Activated CD8-positive, alpha-beta memory T cell treated with anti-CD3 and anti-CD28 coated beads, Interleukin-2, amount 50 U/mL, for 48 hours (primary cell): ENCODE results near the gene PRSS33.

Experiments
- DNase-seq: peaks from one replicate; pipeline ENCODE4 v3.0.0-alpha.2; 2020

Gene PRSS33

DNA sequence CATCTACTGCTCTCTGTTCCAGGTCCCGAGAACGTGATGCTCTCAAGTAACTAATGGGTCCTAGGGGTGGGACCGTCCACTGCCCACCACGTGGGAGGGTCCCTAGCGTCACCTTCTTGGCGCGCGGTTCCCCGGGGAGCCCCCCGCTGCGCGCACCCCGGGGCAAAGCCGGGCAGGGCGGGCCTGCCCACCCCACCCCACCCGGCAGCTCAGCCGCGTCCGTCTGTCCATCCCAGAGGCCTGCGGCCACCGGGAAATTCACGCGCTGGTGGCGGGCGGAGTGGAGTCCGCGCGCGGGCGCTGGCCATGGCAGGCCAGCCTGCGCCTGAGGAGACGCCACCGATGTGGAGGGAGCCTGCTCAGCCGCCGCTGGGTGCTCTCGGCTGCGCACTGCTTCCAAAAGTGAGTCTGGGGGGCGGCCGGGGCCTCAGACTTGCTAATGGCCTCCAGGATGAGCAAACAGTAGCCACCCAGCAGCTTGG is 11.4 kb upstream of the PRSS33 start:
- DNase-seq, result no peak

DNA sequence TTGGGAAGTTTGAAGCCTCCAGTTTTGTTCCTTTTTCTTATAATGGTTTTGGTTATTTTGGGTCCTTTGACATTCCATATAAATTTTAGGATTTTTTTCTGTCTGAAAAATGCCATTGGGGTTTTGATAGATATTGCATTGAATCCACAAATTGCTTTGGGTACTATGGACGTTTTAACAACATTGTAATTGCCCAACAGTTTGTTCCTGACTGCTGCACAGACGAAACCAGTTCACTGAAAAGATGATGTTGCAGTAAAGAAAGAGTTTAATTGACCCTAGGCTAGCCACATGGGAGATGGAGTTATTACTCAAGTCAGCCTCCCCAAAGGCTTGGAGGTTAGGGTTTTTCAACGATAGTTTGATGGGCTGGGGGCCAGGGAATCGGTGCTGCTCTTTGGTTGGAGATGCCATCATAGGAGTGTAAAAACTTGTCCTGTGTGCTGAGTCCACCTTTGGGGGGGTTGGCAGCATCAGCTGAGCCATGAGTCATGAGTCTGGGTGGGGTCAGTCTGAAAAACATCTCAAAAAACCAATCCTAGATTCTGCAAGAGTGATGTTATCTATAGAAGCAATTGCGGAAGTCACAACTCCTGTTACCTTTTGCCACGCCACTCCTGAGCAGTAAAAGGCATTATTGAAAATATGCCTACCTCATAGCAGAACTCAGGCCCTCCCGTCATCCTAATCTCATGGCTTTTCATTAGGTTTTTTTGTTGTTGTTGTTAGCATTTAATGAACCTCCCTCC is 8.2 kb upstream of the PRSS33 start:
- DNase-seq, result peak; percentile 13

DNA sequence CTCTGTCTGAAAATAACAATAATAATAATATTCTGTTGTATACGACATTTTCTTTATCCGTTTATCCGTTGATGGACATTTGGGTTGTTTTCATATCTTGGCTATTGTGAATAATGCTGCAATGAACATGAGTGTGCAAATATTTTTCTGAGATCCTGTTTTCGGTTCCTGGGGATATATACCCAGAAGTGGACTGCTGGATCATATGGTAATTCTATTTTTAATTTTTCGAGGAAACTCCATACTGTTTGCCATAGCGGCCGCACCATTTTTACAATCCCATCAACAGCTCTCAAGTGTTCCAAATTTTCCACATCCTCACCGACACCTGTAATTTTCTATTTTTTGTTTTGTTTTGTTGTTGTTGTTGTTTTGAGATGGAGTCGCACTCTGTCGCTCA is 5.6 kb upstream of the PRSS33 start:
- no peak for DNase-seq

DNA sequence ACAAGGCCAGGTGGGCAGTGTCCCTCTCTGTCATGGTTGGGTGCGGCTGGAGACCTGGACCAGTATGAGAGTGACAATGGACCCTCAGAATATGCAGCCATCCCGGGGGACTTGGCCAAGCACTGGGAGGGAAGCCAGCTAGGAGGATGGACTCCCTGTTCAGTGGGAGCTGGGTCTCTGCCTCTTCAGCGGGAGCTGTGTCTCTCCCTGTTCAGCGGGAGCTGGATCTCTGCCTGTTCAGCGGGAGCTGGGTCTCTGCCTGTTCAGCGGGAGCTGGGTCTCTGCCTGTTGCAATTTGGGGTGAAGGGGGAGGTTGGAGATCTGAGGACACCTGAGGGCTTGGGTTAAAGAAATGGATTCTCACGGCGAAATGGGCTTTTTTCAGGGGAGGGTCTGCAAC is 3.8 kb upstream of the PRSS33 start:
- peak; percentile 17 for DNase-seq

DNA sequence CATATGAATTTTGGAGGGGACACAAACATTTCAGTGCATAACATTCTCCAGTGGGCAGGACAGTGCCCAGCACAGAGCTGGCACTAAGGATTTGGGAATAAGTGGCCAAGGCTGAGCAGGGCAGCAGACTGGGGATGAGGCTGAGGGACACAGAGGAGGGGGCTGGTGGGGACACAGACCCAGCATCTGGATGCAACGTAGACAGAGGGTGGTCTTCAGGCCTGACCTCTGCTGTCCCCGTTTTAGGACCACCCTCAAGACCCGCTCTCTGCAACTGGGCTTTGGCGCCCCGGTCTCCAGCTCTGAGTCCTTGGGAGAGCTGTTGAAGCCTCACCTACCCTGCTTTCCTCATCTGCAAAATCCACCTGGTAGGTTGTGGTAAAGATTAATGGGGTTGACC is 3.3 kb upstream of the PRSS33 start:
- peak; percentile 20 for DNase-seq

DNA sequence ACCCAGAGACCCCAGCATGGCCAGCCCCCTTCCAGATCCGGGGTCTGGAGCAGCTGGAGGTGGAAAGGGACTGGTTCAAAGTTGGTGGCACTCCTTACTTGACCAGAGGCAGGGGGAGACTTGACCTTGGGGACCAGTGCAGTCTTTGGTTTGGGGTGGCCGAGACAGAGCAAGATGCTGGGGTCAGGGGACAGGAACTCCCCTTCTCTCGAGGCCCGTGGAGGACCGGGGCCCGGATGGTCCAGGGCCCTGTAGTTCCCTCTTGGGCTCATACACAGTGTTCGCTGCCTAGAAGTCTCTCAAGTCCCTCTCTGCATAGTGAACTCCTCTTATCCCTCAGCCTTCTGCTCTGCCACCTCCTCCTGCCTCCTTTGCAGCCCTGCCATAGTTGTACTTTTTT is 601 bp upstream of the PRSS33 start:
- peak; percentile 43 for DNase-seq

DNA sequence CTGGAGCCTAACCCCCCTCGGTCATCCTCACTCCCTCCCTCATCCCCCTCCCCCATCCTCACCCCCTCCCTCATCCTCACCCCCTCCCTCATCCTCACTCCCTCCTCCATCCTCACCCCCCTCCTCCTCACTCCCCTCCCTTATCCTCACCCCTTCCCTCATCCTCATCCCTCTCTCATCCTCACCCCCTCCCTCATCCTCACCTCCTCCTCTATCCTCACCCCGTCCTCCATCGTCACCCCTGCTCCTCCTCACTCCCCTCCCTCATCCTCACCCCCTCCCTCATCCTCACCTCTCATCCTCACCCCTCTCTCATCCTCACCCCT is 571 bp downstream of the PRSS33 start:
- DNase-seq, result peak; percentile 18

DNA sequence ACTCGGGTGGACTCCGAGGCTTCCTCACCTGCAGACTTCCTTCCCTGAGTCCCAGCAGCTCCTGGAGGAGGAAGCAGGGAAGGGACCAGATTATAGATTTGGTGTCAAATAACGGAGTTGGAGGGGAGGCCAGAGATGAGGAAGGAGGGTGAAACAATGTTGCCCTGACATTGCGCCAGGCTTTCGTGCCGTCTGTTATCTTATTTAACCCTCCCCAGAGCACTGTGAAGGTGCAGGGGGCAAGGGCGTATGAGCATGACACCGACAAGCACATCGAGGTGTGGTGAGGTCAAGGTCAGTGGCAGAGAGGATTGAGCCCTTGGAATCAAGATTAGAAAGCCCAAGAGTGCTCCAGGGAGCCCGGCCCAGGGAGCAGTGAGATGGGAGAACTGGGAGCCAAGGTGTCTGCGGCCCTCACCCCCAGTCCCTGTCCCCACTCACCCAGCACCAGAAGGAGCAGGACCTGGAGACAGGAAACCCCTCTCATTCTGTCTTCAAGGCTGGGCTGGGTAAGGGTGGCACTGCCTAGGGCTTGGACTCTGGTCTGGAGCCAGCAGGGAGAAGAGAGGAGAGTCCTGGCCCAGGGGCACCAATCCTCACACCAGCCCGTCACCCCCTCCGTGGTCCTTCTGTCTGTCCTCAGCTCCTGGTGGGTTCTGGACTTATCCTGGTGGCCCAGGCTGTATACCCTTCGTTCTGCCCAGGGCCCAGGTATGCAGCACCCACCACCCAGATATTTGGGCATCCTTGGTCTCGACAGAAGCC is 1.1 kb downstream of the PRSS33 start:
- DNase-seq, result peak; percentile 53

DNA sequence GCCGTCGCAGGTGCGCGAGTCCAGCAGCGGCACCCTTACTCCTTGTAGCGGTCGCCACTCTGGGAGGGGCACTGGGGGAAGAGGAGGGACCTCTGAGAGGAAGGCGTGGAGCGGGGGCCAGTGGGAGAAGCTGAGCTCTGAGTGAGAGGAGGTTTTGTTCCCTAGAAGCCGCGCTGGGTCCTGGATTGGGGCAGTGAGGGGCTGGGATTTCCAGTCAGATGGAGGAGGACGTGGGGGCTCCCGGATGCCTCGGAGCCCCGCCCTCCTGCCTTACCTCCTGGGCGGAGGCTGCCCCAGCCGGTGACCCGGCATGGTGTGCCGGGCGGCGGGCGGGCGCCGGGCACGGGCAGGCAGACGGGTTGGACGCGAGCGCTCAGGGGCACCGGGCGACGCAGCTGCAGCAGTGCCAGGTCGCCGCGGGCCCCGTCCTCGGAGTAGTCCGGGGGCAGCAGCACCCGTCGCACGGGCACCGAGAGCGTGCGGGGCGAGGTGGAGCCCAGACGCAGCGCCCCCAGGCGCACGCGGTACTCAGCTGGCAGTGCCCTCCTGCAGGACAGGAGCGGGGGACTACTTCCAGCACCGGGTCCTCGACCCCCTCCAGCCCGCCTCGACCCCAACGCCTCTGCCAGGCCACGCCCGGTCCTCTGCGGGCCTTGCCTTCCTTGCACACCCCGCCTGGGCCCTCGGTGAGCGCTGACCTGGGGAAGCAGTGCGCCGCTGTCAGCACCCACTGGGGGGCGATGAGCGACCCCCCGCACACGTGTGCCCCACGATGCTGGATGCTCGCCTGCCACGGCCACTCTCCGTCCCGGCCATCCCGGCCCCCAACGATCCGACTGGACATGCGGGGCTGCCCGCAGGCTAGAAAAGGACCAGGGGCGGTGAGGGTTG is 2.0 kb downstream of the PRSS33 start:
- DNase-seq, result peak; percentile 78

DNA sequence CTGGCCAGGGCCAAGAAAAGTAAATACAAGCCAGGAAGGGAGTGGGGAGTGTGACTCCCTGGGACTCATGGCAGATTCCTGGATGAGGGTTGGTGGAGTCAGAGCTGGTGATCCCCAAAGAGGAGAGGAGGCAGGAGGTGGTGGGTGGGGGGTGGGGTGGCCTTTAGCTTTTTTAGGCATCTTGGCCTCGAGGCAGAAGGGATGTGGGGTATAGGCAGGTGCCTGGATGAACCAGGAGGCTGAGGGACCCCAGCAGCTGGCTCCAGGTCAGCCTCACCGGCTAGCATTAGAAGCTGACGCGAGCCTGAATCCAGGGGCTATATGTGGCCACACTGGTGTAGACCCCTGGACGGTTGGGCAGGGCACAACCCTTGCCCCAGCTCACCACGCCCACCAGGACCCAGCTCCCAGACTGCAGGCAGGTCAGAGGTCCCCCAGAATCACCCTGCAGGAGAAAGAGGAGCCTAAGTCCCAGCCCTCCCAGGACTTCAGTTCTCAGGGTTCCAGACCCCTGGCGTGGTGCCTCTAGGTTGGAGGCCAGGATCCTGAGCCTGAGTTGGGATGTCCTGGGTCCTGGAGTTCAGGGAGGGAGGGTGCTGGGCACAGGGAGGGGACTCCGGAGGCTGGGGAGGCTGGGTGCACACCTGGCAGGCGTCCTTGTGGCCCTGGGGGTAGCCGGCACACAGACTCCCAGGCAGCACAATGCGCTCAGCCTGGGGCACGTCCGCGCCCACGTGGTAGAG is 2.8 kb downstream of the PRSS33 start:
- DNase-seq, result no peak

DNA sequence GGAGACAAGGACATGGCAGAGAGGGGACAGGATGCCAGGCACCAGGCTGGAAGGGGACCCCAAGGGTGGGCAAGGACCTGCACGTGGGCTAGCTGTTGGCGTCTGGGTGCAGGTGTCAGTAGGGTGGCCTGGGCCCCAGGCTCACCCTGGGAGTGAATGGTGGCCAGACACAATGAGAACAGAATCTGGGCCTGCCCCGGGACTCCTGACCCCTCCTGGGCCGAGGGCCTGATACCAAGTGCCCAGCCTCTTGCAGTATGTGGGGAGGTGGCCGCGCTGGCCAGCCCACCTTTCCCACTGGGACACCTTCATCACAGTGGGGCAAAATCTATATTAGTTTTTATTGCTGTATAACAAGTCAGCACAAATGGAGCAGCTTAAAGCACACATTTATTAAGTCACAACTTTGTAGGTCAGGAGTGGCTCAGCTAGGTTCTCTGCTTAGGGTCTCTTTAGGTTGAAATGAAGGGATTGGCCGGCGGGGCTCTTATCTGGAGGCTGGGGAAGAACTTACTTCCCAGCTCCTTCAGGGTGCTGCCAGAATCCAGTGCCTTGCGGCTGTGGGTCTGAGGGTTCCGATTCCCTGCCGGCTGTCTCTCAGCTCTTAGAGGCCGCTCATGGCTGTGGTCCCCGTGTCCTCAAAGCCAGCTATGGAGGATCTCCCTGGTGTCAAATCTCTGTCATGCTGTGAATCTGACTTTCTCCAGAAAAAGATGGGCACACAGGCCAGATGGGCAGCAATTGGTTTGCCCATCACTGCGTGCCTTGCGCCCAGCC is 3.6 kb downstream of the PRSS33 start:
- peak; percentile 49 for DNase-seq

DNA sequence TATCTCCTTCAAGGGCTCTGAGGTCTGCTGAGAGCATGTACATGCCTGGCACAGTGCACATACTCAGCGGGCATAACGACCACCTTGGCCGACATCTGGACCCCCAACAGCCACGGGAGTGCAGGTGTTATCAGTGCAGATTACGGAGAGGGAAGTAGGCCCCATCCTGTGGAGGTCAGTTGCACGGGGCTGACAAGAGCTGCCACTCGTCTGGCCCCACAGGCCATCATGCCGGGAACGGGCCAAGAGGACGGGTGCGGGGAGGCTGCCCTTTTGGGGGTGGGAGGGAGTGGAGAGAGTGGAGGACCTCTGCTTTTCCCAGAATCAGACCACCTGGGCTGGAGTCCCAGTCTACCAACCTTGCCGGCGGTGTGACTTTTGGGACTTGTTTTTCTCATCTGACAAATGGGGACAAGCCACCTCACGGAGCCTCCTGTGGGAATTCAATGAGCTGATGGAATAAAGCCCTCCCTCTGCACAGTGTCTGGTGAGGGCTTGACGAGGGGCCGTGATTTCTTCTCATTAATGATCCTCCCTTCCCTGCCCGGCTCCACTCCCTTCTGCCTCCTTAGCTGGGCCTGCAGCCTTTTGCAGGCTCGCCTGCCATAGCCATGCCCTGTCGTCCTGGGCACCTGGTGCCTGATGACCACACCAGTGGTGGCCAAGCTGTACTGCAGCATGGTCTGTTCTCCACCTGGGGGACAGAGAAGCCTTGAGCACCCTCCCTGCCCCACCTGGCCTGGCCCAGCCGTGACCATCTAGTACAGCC is 4.6 kb downstream of the PRSS33 start:
- DNase-seq, result peak; percentile 48

DNA sequence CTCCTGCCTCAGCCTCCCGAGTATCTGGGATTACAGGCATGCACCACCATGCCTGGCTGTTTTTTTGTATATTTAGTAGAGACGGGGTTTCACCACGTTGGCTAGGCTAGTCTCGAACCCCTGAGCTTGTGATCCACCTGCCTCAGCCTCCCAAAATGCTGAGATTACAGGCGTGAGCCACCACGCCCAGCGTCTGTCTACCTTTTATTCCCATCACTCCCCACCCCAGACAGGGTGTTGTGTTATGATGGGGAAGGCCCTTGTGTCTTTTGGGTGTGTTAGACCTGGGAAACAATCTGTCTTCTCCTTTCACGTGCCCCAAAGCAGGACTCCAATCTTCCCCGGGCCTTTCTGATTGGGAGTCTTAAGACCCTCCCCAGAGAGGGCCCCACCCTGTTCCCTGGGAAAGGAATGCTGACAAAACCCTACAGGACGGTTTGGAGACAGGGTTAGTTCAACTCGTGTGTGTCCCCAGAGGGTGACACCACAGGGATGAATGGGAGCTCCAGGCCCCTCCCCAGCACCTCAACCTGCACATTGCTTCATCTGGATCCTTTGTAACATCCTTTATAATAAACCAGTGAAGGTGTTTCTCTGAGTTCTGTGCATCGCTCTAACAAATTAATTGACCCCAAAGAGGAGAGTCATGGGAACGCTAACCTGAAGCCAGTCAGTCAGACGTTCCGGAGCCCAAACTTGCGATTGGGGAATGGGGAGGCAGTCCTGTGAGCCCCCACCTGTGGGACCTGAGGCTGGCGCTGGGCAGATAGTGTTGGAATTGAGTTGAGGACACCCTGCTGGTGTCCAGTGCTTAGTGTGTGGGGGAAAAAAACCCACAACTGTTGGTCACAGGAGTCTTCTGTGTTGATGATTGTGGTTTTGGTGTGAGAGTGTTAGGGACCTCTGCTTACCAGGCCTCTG is 7.1 kb downstream of the PRSS33 start:
- DNase-seq, result peak; percentile 41

DNA sequence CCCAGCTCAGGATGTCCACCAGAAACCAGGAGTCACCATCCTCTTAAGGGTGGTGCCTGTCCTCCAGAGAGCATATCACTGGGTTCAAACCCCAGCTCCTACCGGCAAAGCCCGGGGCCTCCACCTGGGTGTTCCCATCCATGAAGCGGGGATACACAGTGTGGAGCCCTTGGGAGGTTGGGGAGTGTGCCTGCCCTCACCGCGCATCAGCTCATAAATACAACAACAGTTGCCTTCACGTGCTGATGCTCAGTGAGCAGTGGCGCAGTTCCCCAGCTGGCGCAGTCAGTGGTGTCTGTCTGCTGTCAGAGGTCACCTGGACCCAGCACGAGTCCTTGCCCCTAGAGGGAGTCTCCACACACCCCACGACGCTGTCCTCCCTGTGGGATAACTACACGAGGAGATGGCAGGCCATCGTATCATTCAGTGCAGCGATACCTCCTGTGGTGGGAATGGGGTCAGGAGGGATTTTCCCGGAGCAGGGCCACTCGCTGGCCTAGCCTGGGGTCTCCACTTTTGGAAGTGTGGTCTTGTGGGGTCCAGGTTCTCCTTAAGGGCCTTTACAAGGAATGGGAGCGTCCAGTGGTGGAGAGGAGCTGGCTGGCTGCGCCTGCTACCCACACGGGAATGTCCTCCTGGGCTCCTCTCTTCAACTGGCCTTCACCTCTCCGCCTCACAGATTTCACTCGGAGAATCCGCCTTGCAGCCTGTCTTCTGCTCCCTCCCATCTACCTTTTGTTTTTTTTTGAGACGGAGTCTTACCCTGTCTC is 8.0 kb downstream of the PRSS33 start:
- DNase-seq, result peak; percentile 51

DNA sequence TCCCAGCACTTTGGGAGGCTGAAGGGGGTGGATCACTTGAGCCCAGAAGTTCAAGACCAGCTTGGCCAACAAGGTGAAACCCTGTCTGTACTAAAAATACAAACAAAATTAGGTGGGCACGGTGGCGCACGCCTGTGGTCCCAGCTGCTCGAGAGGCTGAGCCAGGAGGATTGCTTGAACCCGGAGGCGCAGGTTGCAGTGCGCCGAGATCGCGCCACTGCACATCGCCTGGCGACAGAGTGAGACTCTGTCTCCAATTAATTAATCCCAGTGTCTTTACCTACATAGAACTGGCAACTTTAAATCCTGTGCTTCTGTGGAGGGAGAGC is 8.8 kb downstream of the PRSS33 start:
- peak; percentile 57 for DNase-seq

DNA sequence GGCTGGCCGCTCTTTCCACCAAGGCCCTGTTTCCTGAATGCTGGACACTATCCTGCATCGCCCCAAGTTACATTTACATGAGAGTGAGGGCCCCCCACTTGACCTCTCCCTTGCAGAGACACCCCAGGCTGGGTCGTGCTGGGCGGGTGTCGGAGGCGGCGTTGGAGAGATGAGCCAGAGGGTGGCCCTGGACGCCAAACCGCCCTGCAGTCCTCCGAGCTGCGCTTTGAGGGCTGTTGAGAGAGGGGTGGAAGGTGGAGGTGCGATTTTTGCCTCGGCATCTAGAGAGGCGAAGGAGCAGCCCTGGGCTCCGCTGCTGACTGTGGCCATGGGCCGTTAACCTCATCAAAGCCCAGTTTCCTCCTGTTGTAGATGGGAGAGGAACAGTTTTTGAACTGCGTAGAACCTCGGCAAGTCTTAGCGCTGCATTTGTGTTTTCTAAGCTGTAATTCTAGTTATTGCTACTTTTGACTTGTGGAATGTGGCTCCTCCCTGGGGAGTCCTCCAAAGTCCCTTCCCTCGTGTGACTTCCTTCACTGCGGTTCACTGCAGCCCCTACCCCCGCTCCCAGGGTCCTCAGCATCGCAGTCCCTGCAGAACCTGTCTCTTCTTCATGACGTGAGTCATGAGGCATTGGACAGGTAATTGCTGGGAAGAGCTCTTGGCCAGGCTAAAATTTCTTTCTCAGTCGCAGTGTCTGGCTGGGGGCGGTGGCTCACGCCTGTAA is 9.3 kb downstream of the PRSS33 start:
- DNase-seq, result no peak

DNA sequence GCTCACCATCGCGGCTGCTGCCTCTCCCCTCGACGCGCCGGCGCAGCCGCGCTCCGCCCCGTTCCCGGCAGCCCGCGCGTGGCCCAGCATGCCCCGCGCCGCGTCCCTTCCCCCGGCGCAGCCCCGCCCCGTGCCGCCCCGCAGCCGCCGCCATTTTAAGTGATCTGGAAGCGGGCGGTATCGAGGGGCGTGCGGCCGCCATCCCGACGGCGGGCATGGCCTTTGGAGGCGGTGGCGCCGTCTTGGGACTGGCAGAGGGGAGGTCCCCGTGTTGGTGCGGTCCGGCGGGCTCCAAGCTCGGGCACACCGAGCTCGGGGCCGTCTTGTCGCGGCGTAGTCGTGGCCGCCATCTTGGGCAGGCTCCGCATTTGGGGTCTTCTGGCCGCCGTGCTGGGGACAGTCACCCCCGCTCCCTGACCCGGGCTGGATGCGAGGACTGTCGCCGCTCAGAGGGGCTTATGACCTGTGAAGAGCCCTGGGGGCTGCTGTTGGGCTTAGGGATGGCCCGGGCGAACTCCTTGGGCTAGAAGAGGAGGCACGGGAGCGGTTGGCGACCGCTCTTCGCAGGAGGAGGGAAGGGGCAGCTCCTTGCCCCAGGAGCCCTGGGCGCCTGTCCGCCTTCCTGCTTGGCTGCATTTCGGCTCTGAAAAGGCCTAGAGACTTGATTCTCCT is 10.0 kb downstream of the PRSS33 start, which contains the start of gene ELOB:
Gene ELOB, minus strand, starts transcription at position 50 of the 672 bp plus-strand sequence. Its CDS starts 41 bp downstream, at position 9.
- DNase-seq, result peak; percentile 93
